CD4-positive, CD25-positive, alpha-beta regulatory T cell (primary cell): ENCODE results near the gene IFIT1B. TPM values are rescaled to one million over a fixed set of nuclear protein-coding genes. Genes with fewer than 3 reads are reported as not detected.

ENCODE experiments used
- ATAC-seq, 2 donors: fragments of 150-1000 bp; cut with Tn5 transposase; one replicate each; pipeline ENCODE4 v1.10.0; 2021; ENCODE audit warnings: low read depth in 2 of 2, moderate number of reproducible peaks in 2 of 2, moderate library complexity in 1 of 2
- DNase-seq, 3 donors: peaks; one replicate each; pipeline versions ENCODE4 v3.0.0 to v3.0.0-alpha.2; 2012 to 2022; ENCODE audit warnings: mixed read lengths in 1 of 3
- H3K27ac ChIP-seq: one replicate; pipeline ENCODE4 v1.7.0; 2013; ENCODE audit warnings: mild to moderate bottlenecking, low read length; ENCODE audit not compliant: insufficient read depth, poor library complexity, severe bottlenecking
- H3K27me3 ChIP-seq: one replicate; pipeline ENCODE4 v1.7.0; 2013; ENCODE audit warnings: low read length; ENCODE audit not compliant: control insufficient read depth, insufficient read depth
- H3K36me3 ChIP-seq: one replicate; pipeline ENCODE4 v1.7.0; 2013; ENCODE audit warnings: mild to moderate bottlenecking, low read length, moderate library complexity; ENCODE audit not compliant: control insufficient read depth, insufficient read depth
- H3K4me1 ChIP-seq: 2 replicates; pipeline ENCODE4 v1.7.0; 2013; ENCODE audit warnings: mild to moderate bottlenecking, low read length; ENCODE audit not compliant: insufficient read depth, control insufficient read depth, poor library complexity, severe bottlenecking
- H3K4me3 ChIP-seq: one replicate; pipeline ENCODE4 v1.7.0; 2013; ENCODE audit warnings: low read depth, mild to moderate bottlenecking, low read length, moderate library complexity
- H3K9me3 ChIP-seq, 2 experiments: 1 replicate in 1 of 2; 2 replicates in 1 of 2; pipeline ENCODE4 v1.7.0; 2013; ENCODE audit warnings: low read length in 2 of 2, mild to moderate bottlenecking in 1 of 2, moderate library complexity in 1 of 2; ENCODE audit not compliant: control insufficient read depth in 2 of 2
- H3K27ac Mint-ChIP-seq, 3 donors: one replicate each; pipeline ENCODE4 v1.8.0; 2020 to 2022; ENCODE audit warnings: mild to moderate bottlenecking in 3 of 3, mixed read lengths in 3 of 3, moderate library complexity in 2 of 3
- H3K27me3 Mint-ChIP-seq: one replicate; pipeline ENCODE4 v1.8.0; 2022; ENCODE audit warnings: mild to moderate bottlenecking, mixed read lengths
- H3K36me3 Mint-ChIP-seq: one replicate; pipeline ENCODE4 v1.8.0; 2020; ENCODE audit warnings: mixed read lengths
- H3K4me1 Mint-ChIP-seq, 4 donors: one replicate each; pipeline ENCODE4 v1.8.0; 2020 to 2022; ENCODE audit warnings: mixed read lengths in 4 of 4, mild to moderate bottlenecking in 1 of 4
- H3K4me3 Mint-ChIP-seq, 4 donors: one replicate each; pipeline ENCODE4 v1.8.0; 2020 to 2022; ENCODE audit warnings: mild to moderate bottlenecking in 4 of 4, mixed read lengths in 4 of 4, moderate library complexity in 3 of 4
- H3K9me3 Mint-ChIP-seq, 7 donors: one replicate each; pipeline ENCODE4 v1.8.0; 2020 to 2022; ENCODE audit warnings: mixed read lengths in 7 of 7, mild to moderate bottlenecking in 3 of 7, moderate library complexity in 2 of 7
- polyA plus RNA-seq, 4 donors: library from polyadenylated mRNA; unstranded; fragments of 300-500 nt; fragmentation: Illumina TruSeq; gene quantifications; one replicate each; pipeline ENCODE4 v1.2.3, GENCODE V29; 2021
- total RNA-seq: library from RNA; stranded (reverse); gene quantifications from one replicate; pipeline ENCODE4 v1.2.3, GENCODE V29; 2022

The IFIT1B gene
- total and polyA plus RNA-seq, 5 donors from 2014 or later, result 0.08 TPM; not detected in 4

DNA sequence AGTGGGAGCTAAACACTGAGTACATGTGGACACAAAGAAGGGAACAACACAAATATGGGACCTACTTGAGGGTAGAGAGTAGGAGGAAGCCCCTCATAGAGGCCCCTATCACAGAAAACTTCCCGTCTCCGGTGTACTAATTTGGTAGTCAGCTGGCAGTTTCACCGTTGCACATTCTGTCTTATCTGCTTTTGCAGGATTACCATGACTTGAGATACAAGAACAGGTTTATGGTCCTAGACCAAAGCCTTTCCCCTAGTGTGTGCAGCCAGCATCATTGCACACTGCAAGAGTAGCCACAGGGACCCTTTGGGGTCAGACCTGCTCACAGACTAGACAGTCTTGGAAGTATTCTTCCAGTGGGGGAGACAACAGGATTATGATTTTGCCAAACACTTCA, 5.9 kb upstream of the IFIT1B start:
- H3K4me1 ChIP-seq, result no peaks in the 10 kb centered on the region
- H3K9me3 ChIP-seq, result no peaks in the 10 kb centered on the region
- Mint-ChIP-seq H3K27ac (no peak overlapping the region), H3K4me3 (no peak overlapping the region), H3K9me3 (peaks cover 0 to 1% (median 0%) of the 10 kb centered on the region in 7 donors), H3K36me3 (no peaks in the 10 kb centered on the region), H3K4me1 (peaks cover 3 to 7% (median 4%) of the 10 kb centered on the region in 4 donors), H3K27me3 (no peaks in the 10 kb centered on the region)
- H3K27ac ChIP-seq, result no peak overlapping the region
- no peaks in the 10 kb centered on the region for H3K27me3 ChIP-seq
- ATAC-seq (no peak), DNase-seq (no peak)
- no peak overlapping the region for H3K4me3 ChIP-seq
- H3K36me3 ChIP-seq, result no peaks in the 10 kb centered on the region

DNA sequence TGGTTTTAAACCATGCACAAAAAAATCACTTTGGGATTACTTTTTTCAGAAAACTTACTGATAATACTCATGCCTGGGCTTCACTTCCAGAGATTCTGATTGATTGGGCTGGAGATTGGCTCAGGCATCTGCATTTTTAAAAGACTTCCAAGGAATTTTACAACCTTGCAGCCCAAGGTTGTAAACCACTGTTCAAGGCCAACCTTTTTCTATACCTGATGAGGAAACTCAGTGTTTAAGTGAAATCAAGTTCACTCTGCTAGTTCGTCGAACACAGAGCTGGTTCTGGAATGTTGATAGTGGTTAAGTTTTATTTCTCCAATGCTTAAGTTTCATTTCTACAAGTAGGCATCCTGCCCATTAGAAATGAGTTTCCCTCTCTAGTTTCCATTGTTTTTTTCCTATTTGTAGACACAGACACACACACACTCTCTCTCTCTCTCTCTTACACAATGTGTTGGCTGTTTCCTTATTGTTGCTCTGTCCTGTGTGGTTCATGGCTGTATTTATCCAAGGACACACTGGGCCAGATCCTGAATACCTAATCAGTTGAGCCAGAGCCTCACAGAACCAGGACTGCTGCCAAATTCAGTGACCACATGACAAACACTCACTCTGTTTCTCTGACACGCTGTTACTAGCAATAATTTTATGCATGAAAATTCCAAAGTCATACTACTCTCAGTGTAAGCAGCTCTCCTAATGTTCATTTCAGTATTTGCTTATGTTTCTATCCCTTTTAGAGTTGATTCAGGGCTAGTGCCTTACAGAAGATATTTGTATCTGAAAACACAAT, 3.7 kb upstream of the IFIT1B start:
- Histone ChIP-seq H3K9me3 (no peaks in the 10 kb centered on the region), H3K27ac (no peak overlapping the region), H3K27me3 (no peaks in the 10 kb centered on the region), H3K4me3 (no peak overlapping the region), H3K4me1 (no peaks in the 10 kb centered on the region), H3K36me3 (no peaks in the 10 kb centered on the region)
- no peaks in the 10 kb centered on the region for H3K36me3 Mint-ChIP-seq
- ATAC-seq (no peak), DNase-seq (no peak)
- no peaks in the 10 kb centered on the region for H3K9me3 Mint-ChIP-seq
- no peaks in the 10 kb centered on the region for H3K27me3 Mint-ChIP-seq
- peaks cover 0 to 1% (median 0%) of the 10 kb centered on the region in 4 donors for H3K4me1 Mint-ChIP-seq
- H3K27ac Mint-ChIP-seq, result peak overlapping the region in 1 of 3 donors; percentile 4
- H3K4me3 Mint-ChIP-seq, result no peak overlapping the region

DNA sequence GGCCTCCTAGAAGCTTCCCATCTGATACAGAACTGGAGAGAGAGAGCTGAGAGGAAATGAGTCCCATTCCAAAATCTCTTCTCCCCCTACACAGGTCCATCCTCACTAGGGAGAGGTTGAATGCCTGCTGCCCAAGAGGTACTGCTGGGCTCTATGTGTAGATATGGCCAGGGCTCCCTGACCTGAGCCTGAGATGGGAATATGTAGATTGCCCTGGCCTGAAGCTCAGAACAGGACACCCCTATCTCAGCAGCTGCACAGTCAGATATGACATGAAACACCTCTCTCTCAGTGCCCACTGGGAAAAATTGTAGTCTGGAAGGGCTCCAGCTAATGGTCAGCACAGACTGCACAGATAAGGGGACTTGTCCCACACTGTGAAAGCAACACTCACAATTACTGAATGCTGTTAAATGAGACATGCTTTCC, 3.1 kb upstream of the IFIT1B start:
- Mint-ChIP-seq H3K36me3 (no peaks in the 10 kb centered on the region), H3K27me3 (no peaks in the 10 kb centered on the region), H3K27ac (no peak overlapping the region), H3K4me3 (no peak overlapping the region), H3K4me1 (no peaks in the 10 kb centered on the region), H3K9me3 (no peaks in the 10 kb centered on the region)
- no peak overlapping the region for H3K27ac ChIP-seq
- ATAC-seq (no peak), DNase-seq (no peak)
- H3K36me3 ChIP-seq, result no peaks in the 10 kb centered on the region
- no peak overlapping the region for H3K4me3 ChIP-seq
- no peaks in the 10 kb centered on the region for H3K27me3 ChIP-seq
- no peaks in the 10 kb centered on the region for H3K4me1 ChIP-seq
- H3K9me3 ChIP-seq, result no peaks in the 10 kb centered on the region

DNA sequence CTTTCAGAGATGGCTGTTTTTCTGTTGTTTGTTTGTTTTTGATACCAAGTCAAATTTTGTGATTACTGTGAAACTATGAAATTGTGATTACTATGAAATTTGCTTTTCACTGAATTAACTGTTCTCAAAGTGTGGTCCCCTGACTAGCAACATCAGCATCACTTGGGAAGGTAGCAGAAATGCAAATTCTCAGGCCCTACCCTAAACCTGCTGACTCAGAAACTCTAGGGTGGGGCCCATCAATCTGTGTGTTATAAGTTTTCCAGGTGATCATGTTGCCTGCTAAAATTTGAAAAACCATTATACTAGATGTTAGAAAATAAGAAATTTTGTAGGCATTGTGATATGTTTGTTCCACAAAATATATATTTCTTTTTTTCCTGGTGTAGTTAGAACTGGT, 1.2 kb downstream of the IFIT1B start:
- Histone ChIP-seq H3K4me3 (no peak overlapping the region), H3K36me3 (no peaks in the 10 kb centered on the region), H3K27me3 (no peaks in the 10 kb centered on the region), H3K4me1 (no peaks in the 10 kb centered on the region), H3K9me3 (no peaks in the 10 kb centered on the region), H3K27ac (no peak overlapping the region)
- Mint-ChIP-seq H3K4me1 (no peaks in the 10 kb centered on the region), H3K27ac (no peak overlapping the region), H3K4me3 (no peak overlapping the region), H3K36me3 (no peaks in the 10 kb centered on the region), H3K9me3 (no peaks in the 10 kb centered on the region), H3K27me3 (no peaks in the 10 kb centered on the region)
- no peak for DNase-seq
- no peak for ATAC-seq

DNA sequence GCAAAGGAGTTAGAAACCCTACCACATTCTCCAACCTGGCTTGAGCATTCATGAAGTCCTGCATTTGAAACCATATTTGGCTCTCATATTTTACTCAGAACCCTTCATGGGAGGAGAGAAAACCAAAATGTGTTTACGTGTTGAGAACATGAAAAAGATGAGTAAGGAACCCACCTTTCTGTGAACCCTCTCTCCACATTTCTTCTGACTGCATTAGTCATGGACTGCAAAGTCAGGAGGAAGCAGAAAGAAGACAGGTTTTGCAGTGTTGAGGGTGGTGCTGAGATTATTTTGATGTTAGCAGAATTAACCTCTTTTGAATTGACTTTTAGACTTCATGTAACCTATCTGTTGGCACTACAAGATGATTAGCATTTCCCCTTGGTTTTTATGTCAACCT, 4.9 kb downstream of the IFIT1B start:
- Mint-ChIP-seq H3K4me3 (no peak overlapping the region), H3K27ac (no peak overlapping the region), H3K4me1 (no peaks in the 10 kb centered on the region), H3K36me3 (no peaks in the 10 kb centered on the region), H3K27me3 (peaks cover 4% of the 10 kb centered on the region), H3K9me3 (no peaks in the 10 kb centered on the region)
- Histone ChIP-seq H3K27ac (no peak overlapping the region), H3K9me3 (no peaks in the 10 kb centered on the region), H3K36me3 (no peaks in the 10 kb centered on the region), H3K4me3 (no peak overlapping the region), H3K4me1 (no peaks in the 10 kb centered on the region), H3K27me3 (no peaks in the 10 kb centered on the region)
- DNase-seq (no peak), ATAC-seq (peak in 1 of 2 donors; percentile 28)

DNA sequence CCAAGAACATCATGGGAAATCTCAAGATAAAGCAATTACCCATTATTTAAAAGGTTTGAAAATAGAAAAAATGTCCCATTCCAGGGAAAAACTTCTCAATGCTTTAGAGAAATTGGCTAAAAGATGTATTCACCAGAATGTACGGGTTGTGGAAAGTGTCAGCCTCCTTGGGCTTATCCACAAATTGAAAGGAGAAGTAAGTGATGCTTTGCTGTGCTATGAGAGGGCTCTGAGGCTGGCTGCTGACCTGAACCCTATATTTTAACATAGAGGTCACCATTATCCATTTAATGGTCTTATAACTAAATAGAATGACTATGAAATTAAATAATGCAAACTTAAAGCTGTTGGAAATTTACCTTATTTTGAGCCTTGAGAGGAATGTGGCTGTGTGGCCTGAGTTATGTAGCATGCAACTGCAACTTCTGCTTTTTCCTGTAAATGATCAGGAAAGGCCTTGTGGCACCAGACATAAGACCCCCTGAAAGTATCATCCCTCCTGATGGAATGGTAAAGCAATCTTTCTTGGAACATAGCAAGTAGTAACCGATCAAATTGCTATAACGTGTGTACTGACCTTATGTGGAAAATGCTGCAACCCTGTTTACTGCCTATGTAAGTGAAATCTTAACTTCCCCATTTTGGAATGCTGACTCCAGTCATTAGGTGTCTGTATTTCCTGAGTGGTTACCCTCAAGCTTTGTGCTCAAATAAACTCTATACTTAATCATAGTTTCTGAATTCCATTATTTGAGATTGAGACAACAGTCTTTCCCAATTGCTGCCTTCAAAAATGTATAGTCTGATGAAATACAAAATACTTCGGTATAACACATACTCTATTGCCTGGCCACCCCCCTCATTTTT, 6.9 kb downstream of the IFIT1B start:
- Mint-ChIP-seq H3K27me3 (peaks cover 4% of the 10 kb centered on the region), H3K36me3 (no peaks in the 10 kb centered on the region), H3K4me3 (no peak overlapping the region), H3K9me3 (no peaks in the 10 kb centered on the region), H3K4me1 (no peaks in the 10 kb centered on the region), H3K27ac (no peak overlapping the region)
- Histone ChIP-seq H3K4me1 (no peaks in the 10 kb centered on the region), H3K36me3 (no peaks in the 10 kb centered on the region), H3K4me3 (no peak overlapping the region), H3K9me3 (no peaks in the 10 kb centered on the region), H3K27me3 (no peaks in the 10 kb centered on the region), H3K27ac (no peak overlapping the region)
- no peak for ATAC-seq
- no peak for DNase-seq

DNA sequence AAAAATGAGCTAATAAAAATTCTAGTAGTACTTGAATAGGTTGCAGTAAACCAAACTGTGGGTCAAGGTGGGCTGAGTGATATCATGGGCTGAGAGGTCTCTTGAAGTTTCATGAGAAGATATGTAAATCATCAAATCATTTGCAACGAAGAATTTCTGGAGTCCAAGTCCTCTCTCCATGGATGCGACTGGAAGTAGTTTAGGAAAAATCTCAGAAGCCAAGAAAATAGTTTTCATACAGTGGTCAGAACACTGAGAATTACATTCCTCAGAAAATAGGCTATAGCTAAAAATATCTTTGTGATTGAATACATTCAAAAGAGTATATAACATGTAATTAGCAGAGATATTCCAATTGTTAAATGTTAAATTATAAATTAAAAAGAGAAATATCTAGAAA, 10.9 kb downstream of the IFIT1B start:
- H3K36me3 ChIP-seq, result no peaks in the 10 kb centered on the region
- H3K27me3 ChIP-seq, result no peaks in the 10 kb centered on the region
- H3K4me3 Mint-ChIP-seq, result peak overlapping the region in 1 of 4 donors; percentile 4
- no peak overlapping the region for H3K27ac Mint-ChIP-seq
- H3K27me3 Mint-ChIP-seq, result peaks cover 4% of the 10 kb centered on the region
- DNase-seq (no peak), ATAC-seq (no peak)
- no peaks in the 10 kb centered on the region for H3K36me3 Mint-ChIP-seq
- H3K9me3 ChIP-seq, result no peaks in the 10 kb centered on the region
- no peak overlapping the region for H3K27ac ChIP-seq
- H3K9me3 Mint-ChIP-seq, result no peaks in the 10 kb centered on the region
- H3K4me3 ChIP-seq, result no peak overlapping the region
- H3K4me1 ChIP-seq, result peaks cover 24% of the 10 kb centered on the region
- peaks cover 0 to 24% (median 13%) of the 10 kb centered on the region in 4 donors for H3K4me1 Mint-ChIP-seq
